KBM-7 (cell line): ENCODE measurements around the gene NCOA1.
"Not testable (repeated sequence)": the region's sequence is repeated elsewhere in the genome, so short reads cannot be mapped to it uniquely, and the experiment has no call there.

Experiments used
- DNase-seq: peaks from one replicate; pipeline ENCODE4 v3.0.0-alpha.2; 2015
- in situ Hi-C: fragments of 300-500 bp; cut with MboI; formaldehyde crosslinking; loops from 2 replicates; pipeline ENCODE4 v1.14.3; 2020; ENCODE audit warnings: low sequenced_read_pairs, low pct_unique_long_range_greater_than_20kb, mixed read lengths

Gene NCOA1

GRCh38 chr2:24559473-24560113 is 68.5 kb downstream of the NCOA1 start:
- DNase-seq: no peak
- in situ Hi-C loops: no loop called here

- no peak for DNase-seq
- in situ Hi-C loops: no loop called here
Measured at GRCh38 chr2:24565537-24565936, 74.5 kb downstream of the NCOA1 start.

DNA sequence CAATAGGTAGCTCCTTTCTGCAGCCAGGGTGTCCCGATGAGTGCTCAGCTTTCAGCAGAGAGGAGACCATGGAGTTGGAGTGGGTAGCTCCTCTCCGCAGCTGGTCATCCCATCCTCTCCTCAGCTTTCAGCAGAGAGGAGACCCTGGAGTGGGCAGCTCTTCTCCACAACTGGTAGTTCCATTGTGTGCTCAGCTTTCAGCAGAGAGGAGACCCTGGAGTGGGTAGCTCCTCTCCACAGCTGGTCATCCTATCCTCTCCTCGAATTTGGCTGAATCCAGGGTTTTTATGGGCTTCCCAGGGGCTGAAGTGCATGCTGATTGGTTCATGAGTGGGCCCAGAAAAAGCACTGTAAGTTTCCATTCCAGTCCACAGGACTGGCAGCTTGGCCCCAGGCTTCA is 75.2 kb downstream of the NCOA1 start:
- DNase-seq: no peak
- in situ Hi-C loops: no loop called here

- no peak for DNase-seq
- in situ Hi-C loops: no loop called here
Measured at GRCh38 chr2:24566630-24567029, 75.6 kb downstream of the NCOA1 start.

DNA sequence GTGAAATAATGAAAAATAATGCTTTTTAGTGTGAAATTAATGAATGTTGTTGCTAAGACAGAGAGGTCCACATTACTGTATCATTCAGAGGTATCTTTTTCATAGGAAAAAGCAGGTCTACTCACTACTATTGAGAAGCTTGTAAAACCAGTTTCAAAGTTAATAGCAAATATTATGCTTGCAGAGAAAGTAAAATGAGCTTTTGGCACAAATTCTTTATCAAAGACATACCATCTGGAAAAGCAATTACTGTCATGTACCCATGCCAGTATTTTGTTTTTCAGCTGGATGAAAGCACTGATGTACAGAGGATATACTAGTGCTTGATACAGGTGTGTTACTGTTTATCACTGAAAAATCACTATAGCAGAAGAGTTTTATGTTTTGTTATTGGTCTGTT is 77.5 kb downstream of the NCOA1 start:
- in situ Hi-C loops: no loop called here
- DNase-seq: no peak

- in situ Hi-C loops: not testable (repeated sequence)
Measured at GRCh38 chr2:24569565-24569964, 78.5 kb downstream of the NCOA1 start.

DNA sequence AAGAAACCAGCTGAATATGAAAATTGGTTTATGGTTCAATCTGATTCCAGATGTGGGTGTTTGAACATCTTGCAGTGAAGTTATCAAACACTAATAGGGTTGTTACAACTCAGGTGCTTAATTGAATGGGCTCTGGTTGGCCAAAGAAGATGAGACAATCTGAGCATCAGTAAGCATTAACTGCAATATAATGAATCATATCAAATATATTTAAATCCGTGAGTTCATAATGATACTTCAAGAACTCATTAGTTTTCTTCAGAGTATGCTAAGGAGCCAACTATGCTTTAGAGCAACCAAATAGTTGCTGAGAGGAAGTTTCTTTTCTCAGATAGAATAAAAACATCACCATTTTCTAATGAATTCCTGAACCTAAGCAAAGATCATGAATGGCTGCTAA is 79.2 kb downstream of the NCOA1 start:
- in situ Hi-C loops: no loop called here
- no peak for DNase-seq

More at GRCh38 chr2:24569565-24569964, 78.5 kb downstream of the NCOA1 start:
- not testable (repeated sequence) for DNase-seq

DNA sequence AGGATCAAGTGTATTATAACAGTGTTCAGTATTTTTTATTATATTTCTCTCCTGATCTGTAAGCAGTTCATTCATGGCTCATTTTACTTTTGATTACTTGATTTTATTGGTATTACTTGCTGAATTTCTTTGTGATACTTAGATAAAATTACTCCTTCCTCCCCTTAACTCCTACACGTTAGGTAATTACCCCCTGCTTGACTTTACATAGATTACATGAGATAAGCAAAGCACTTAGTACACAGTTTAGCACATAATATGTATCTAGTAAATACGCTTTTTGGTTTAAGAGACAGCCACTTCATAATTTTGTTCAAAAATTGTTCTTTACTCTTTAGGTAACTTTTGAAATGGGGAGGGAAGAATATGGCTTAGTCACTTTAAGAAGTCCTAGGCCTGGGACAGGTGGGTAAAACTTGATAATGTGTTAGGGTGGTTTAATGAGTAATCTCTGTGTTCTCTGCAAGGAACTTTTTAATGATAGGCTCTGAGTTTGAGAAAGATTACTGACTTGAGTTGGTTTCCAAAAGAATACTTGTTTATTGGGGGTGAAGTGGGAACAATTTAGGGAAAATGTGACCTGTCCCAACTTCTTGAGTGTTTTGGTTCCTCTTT is 80.9 kb downstream of the NCOA1 start:
- in situ Hi-C loops: no loop called here
- DNase-seq: no peak

DNA sequence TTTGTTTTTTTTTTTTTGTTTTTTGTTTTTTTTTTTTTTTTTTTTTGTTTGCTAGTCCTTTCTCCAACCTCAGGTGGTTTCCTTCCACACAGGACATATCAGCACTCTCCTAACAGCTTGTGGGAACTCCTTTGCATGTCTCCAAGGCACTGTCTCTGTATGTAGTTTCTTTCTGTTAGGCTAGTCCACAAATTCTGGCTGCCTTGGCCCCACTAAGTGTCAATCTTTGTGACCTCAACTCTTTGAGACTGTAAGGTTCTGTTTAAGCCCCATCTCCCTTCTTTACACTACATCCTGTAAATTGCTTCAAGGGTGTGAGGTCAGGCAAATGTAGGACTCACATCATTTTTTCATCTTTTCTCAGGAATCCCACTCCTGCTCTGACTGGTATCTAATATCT is 85.1 kb downstream of the NCOA1 start:
- DNase-seq: no peak
- in situ Hi-C loops: no loop called here

- in situ Hi-C loops: no loop called here
- DNase-seq: no peak
Measured at GRCh38 chr2:24576617-24577016, 85.6 kb downstream of the NCOA1 start.

DNA sequence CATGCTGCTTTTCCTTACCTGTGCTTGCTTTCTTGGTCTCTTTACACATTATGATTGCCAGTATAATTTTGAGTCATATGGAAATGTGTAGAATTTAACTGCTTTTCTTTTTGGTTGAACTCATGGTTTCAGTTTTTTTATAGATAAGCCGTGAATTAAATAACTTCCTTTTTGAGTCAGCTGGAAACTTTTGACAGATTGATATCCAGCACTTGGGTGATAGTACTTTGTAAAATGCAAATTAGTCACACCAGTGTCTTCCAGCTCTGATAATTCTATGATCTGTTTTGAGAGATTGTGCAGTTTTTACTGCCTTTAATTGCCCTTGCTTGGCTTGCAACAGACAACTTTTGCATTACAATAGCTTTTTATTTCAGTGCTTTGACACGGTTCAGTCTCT is 86.4 kb downstream of the NCOA1 start:
- in situ Hi-C loops: no loop called here
- DNase-seq: peak; percentile 36

DNA sequence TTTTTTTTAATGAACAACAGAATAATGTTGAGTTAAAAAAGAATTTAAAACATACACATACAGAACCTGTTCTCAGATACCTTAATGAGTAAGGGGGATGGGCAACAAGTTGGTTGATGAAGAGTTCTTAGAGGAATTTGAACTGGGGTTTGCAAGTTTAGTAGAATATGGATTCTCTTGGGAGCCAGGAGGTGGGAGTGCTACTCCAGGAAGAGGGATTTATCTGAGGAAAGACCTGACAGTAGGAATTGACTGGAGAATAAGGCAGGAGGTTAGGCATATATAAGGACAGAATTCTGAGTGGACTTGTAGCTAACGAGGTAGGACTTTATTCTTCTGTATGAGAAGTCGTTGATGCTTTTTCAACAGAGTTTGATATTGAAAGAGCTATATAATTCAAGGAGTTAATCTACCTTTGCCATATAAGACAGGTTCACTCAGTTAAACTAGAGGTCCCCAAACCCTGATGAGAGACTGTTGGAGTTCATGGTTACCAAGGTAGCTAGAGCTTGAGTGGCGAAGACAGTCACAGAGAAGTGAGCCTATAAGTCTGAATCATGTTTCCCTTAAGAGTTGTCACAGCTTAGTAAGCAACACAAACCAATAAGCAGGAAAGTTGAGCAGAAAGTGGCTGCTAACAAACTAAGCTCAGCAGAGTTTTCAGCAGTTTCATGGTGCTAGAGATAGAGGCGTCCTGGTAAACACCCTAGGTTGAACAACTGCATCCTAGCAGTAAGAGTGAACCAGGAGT is 88.2 kb downstream of the NCOA1 start:
- no peak for DNase-seq
- in situ Hi-C loops: no loop called here

- no peak for DNase-seq
- in situ Hi-C loops: no loop called here
Measured at GRCh38 chr2:24580561-24580960, 89.5 kb downstream of the NCOA1 start.

- in situ Hi-C loops: not testable (repeated sequence)
- peak; percentile 15 for DNase-seq
Measured at GRCh38 chr2:24581971-24582370, 90.9 kb downstream of the NCOA1 start.

DNA sequence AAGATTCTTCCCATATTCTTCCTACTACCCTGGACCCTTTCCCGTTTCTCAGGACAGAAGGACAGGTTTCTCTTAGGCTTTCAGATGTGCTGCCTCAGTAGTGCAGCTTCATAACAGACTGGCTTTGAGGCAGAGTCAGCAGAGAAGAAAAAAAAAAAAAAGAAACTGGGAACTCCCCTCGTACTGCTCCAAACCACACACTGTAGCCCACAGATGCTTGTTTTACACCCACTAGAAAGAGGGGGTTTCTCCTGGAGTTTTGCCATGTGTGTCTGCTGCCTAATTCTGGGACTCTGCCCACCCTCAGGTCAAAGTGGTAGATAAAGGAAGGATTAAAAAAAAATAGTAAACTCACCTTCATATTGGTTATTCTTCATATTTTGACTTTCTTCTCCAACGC is 95.9 kb downstream of the NCOA1 start:
- no peak for DNase-seq
- in situ Hi-C loops: no loop called here

DNA sequence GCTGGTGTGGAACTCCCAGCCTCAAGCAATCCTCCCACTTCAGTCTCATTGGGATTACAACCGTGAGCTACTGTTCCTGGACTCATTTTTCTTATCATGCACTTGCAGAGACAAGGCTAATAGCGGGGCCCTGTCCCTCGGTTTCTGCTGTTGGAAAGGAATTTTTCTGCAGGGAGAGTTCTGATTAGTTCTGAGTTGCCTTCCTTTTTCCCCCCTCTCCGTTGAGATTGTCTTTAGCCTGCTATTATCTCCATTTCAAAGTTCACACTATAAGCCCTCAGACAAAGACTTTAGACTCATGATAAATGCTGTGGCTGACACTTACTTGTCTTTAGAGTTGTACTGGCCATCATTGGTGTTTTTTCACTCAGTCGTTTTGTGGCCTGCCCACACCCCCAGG is 97.2 kb downstream of the NCOA1 start:
- in situ Hi-C loops: no loop called here
- DNase-seq: no peak

- DNase-seq: no peak
- in situ Hi-C loops: no loop called here
Measured at GRCh38 chr2:24592441-24593100, 101.5 kb downstream of the NCOA1 start.

GRCh38 chr2:24594283-24594682 is 103.2 kb downstream of the NCOA1 start:
- in situ Hi-C loops: no loop called here
- DNase-seq: no peak

GRCh38 chr2:24597181-24597870 is 106.3 kb downstream of the NCOA1 start:
- DNase-seq: no peak

More at GRCh38 chr2:24597181-24597870, 106.3 kb downstream of the NCOA1 start:
- in situ Hi-C loops: no loop called here
